Measurements from ENCODE around the gene MOGAT2. TPM values are rescaled to one million over a fixed set of nuclear protein-coding genes. Genes with fewer than 3 reads are reported as not detected.

Gene MOGAT2
- total RNA-seq, 1 experiment from 2014 or later = not detected

GRCh38 chr11:75721852-75722668 is 4.4 kb downstream of the MOGAT2 start:
- no peaks in the 10 kb centered on the region for H3K9me3 Mint-ChIP-seq (ENCODE audit: low read depth, unreplicated experiment)
- TF ChIP-seq CTCF (IDR thresholded peaks at IDR 0.05; ENCODE audit: unreplicated experiment) = no peak
- DNase-seq = no peak
- peaks cover 8% of the 10 kb centered on the region for H3K27me3 Mint-ChIP-seq (ENCODE audit: unreplicated experiment)
- H3K27ac Mint-ChIP-seq (ENCODE audit: unreplicated experiment) = no peak overlapping the region
- H3K36me3 Mint-ChIP-seq (ENCODE audit: insufficient read depth, unreplicated experiment) = peaks cover 5% of the 10 kb centered on the region
- CTCF ChIA-PET = interaction anchor here (1.2 kb wide), 1 partner anchor 47 kb away, joined by 3 read pairs; no protein-coding TSS in a partner anchor
- intact Hi-C loops (cut with micrococcal nuclease; ENCODE audit: unreplicated experiment) = loop anchor here (5.0 kb wide), 1 partner anchor 80 kb away; no protein-coding TSS in a partner anchor
- no peak overlapping the region for H3K4me3 Mint-ChIP-seq (ENCODE audit: low read depth, unreplicated experiment)
- BruUV-seq (replicated peaks) = no TSS peak
- peaks cover 4% of the 10 kb centered on the region for H3K4me1 Mint-ChIP-seq (ENCODE audit: low read depth, unreplicated experiment)

- no peak for TF ChIP-seq CTCF (IDR thresholded peaks at IDR 0.05; ENCODE audit: unreplicated experiment)
- H3K4me1 Mint-ChIP-seq (ENCODE audit: low read depth, unreplicated experiment) = no peaks in the 10 kb centered on the region
- no peak overlapping the region for H3K27ac Mint-ChIP-seq (ENCODE audit: unreplicated experiment)
Observed at GRCh38 chr11:75722669-75723042, 5.0 kb downstream of the MOGAT2 start.

GRCh38 chr11:75725547-75726320 is 8.1 kb downstream of the MOGAT2 start:
- DNase-seq = no peak
- Mint-ChIP-seq H3K27me3 (ENCODE audit: unreplicated experiment) (no peaks in the 10 kb centered on the region), H3K9me3 (ENCODE audit: low read depth, unreplicated experiment) (no peaks in the 10 kb centered on the region), H3K36me3 (ENCODE audit: insufficient read depth, unreplicated experiment) (no peaks in the 10 kb centered on the region), H3K27ac (ENCODE audit: unreplicated experiment) (no peak overlapping the region), H3K4me1 (ENCODE audit: low read depth, unreplicated experiment) (no peaks in the 10 kb centered on the region), H3K4me3 (ENCODE audit: low read depth, unreplicated experiment) (no peak overlapping the region)
- BruUV-seq (replicated peaks) = no TSS peak
- intact Hi-C loops (cut with micrococcal nuclease; ENCODE audit: unreplicated experiment) = no loop called here
- CTCF ChIA-PET = no interaction called here
- TF ChIP-seq CTCF (IDR thresholded peaks at IDR 0.05; ENCODE audit: unreplicated experiment) = no peak

More at GRCh38 chr11:75722669-75723042, 5.0 kb downstream of the MOGAT2 start:
- CTCF ChIA-PET = interaction anchor here (1.0 kb wide), 2 partner anchors 69 to 144 kb away, joined by 3 read pairs; no protein-coding TSS in a partner anchor
- no peak for DNase-seq
- H3K4me3 Mint-ChIP-seq (ENCODE audit: low read depth, unreplicated experiment) = no peak overlapping the region
- peaks cover 2% of the 10 kb centered on the region for H3K27me3 Mint-ChIP-seq (ENCODE audit: unreplicated experiment)
- BruUV-seq (replicated peaks) = no TSS peak
- H3K36me3 Mint-ChIP-seq (ENCODE audit: insufficient read depth, unreplicated experiment) = peaks cover 5% of the 10 kb centered on the region
- intact Hi-C loops (cut with micrococcal nuclease; ENCODE audit: unreplicated experiment) = loop anchor here (1.0 to 5.0 kb wide), 2 partner anchors 80 to 146 kb away; no protein-coding TSS in a partner anchor
- H3K9me3 Mint-ChIP-seq (ENCODE audit: low read depth, unreplicated experiment) = no peaks in the 10 kb centered on the region

GRCh38 chr11:75728992-75729391 is 11.4 kb downstream of the MOGAT2 start:
- Mint-ChIP-seq H3K4me3 (ENCODE audit: low read depth, unreplicated experiment) (no peak overlapping the region), H3K27me3 (ENCODE audit: unreplicated experiment) (peaks cover 25% of the 10 kb centered on the region), H3K27ac (ENCODE audit: unreplicated experiment) (no peak overlapping the region), H3K9me3 (ENCODE audit: low read depth, unreplicated experiment) (no peaks in the 10 kb centered on the region), H3K4me1 (ENCODE audit: low read depth, unreplicated experiment) (no peaks in the 10 kb centered on the region), H3K36me3 (ENCODE audit: insufficient read depth, unreplicated experiment) (no peaks in the 10 kb centered on the region)
- no peak for TF ChIP-seq CTCF (IDR thresholded peaks at IDR 0.05; ENCODE audit: unreplicated experiment)
- CTCF ChIA-PET = no interaction called here
- no TSS peak for BruUV-seq (replicated peaks)
- no peak for DNase-seq
- intact Hi-C loops (cut with micrococcal nuclease; ENCODE audit: unreplicated experiment) = no loop called here
